ENCODE data around the gene CYFIP1. TPM values are rescaled to one million over a fixed set of nuclear protein-coding genes. Genes with fewer than 3 reads are reported as not detected.

The CYFIP1 gene
- total RNA-seq, 4 donors from 2014 or later, result 88.0 to 92.5 (median 90.1) TPM

DNA sequence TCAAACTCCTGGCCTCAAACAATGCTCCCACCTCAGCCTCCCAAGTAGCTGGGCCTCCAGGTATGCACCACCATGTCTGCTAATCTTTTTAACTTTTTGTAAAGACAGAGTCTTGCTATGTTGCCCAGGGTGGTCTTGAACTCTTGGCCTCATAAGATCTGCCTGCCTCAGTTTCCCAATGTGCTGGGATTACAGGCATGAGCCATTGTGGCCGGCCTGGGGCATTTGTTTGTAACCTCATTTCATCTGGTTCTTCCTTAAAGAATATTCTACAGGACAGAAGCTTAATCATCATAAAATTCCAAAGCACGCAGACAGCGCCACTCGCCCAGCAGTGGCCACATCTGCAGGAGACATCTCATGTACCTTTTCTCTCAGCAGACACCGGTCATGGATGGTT, 23.6 kb upstream of the CYFIP1 start:
- no peaks in the 10 kb centered on the region for H3K27me3 ChIP-seq
- peaks cover 0 to 100% (median 12%) of the 10 kb centered on the region in 3 donors for H3K36me3 ChIP-seq
- TF ChIP-seq POLR2A (IDR thresholded peaks at IDR 0.05), result no peak
- TF ChIP-seq, protein P1, sequence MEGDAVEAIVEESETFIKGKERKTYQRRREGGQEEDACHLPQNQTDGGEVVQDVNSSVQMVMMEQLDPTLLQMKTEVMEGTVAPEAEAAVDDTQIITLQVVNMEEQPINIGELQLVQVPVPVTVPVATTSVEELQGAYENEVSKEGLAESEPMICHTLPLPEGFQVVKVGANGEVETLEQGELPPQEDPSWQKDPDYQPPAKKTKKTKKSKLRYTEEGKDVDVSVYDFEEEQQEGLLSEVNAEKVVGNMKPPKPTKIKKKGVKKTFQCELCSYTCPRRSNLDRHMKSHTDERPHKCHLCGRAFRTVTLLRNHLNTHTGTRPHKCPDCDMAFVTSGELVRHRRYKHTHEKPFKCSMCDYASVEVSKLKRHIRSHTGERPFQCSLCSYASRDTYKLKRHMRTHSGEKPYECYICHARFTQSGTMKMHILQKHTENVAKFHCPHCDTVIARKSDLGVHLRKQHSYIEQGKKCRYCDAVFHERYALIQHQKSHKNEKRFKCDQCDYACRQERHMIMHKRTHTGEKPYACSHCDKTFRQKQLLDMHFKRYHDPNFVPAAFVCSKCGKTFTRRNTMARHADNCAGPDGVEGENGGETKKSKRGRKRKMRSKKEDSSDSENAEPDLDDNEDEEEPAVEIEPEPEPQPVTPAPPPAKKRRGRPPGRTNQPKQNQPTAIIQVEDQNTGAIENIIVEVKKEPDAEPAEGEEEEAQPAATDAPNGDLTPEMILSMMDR (IDR thresholded peaks at IDR 0.05), result no peak
- no peak overlapping the region for H3K27ac ChIP-seq
- H3K4me3 ChIP-seq, result no peak overlapping the region
- WGBS, 2 donors, result 98 to 100% methylated on average over 5 of the region's 5 CpGs
- intact Hi-C loops (cut with DNase I), result no loop called here
- no peaks in the 10 kb centered on the region for H3K4me1 ChIP-seq
- DNase-seq, result no peak
- no peaks in the 10 kb centered on the region for H3K9me3 ChIP-seq

DNA sequence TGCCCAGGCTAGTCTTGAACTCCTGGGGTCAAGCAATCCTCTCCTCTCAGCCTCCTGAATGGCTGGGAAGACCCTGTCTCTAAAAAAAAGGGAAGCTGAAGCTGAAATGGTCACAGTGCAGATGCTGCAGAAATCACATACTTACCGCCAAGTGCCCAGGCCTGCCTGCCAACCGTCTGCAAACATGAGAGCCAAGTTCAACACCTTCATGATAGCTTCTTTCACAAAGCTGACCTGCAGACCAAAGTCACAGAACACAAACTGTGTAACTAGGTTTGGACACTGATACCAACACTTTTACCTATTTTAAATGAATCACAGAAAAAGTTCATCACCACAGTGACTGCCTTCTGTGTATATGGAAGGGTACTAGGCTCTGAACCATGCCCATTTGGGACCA, 22.8 kb upstream of the CYFIP1 start:
- DNase-seq, result no peak
- Histone ChIP-seq H3K4me3 (no peak overlapping the region), H3K27ac (no peak overlapping the region), H3K4me1 (no peaks in the 10 kb centered on the region), H3K36me3 (peaks cover 0 to 100% (median 12%) of the 10 kb centered on the region in 3 donors), H3K27me3 (no peaks in the 10 kb centered on the region), H3K9me3 (no peaks in the 10 kb centered on the region)
- 77 to 93% methylated on average over 2 of the region's 2 CpGs for WGBS, 2 donors
- TF ChIP-seq, protein P1 (IDR thresholded peaks at IDR 0.05), result no peak
- no peak for TF ChIP-seq POLR2A (IDR thresholded peaks at IDR 0.05)
- intact Hi-C loops (cut with DNase I), result no loop called here

DNA sequence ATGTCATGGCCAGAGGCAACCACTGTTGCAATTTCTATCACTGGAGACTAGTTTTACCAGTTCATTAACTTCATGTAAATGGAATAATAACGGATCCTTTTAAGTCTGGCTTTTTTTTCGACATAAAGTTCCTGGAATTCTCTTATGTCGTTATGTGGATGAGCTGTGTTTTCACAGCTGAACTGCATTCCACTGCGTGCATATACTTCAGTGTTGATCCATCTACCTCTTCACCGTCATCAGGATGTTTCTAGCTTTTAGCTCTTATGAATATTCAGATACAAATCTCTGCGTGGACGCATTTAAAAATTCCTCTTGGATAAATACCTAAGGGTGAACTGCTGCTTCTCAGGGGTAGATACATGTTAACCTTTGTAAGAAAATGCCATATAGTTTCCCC, 15.6 kb upstream of the CYFIP1 start:
- Histone ChIP-seq H3K27ac (no peak overlapping the region), H3K9me3 (no peaks in the 10 kb centered on the region), H3K36me3 (peaks cover 0 to 80% (median 7%) of the 10 kb centered on the region in 3 donors), H3K4me1 (no peaks in the 10 kb centered on the region), H3K27me3 (no peaks in the 10 kb centered on the region), H3K4me3 (no peak overlapping the region)
- intact Hi-C loops (cut with DNase I), result no loop called here
- TF ChIP-seq POLR2A (IDR thresholded peaks at IDR 0.05), result no peak
- TF ChIP-seq, protein P1 (IDR thresholded peaks at IDR 0.05), result no peak
- no peak for DNase-seq
- WGBS, 2 donors, result 62 to 70% methylated on average over 7 of the region's 7 CpGs

DNA sequence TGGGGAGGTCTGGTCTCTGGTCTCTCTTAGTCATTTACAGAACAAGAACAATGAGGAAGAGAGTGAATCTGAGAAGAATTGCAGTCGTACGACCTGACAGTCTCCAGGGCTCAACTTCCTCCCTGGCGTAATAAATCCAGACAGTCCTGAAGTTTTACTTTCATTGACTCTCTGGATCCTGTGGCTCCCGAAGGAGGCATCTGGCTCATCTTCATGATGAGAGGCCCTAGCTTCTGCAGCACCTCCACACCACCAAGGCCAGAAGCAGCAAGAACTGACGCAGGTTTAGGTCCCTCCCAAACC, 11.8 kb upstream of the CYFIP1 start:
- whole genome bisulfite sequencing, 2 donors, result 71 to 79% methylated on average over 5 of the region's 5 CpGs
- Histone ChIP-seq H3K27ac (no peak overlapping the region), H3K27me3 (no peaks in the 10 kb centered on the region), H3K4me1 (no peaks in the 10 kb centered on the region), H3K4me3 (no peak overlapping the region), H3K9me3 (no peaks in the 10 kb centered on the region), H3K36me3 (peaks cover 0 to 42% (median 7%) of the 10 kb centered on the region in 3 donors)
- intact Hi-C loops (cut with DNase I), result no loop called here
- no peak for DNase-seq
- TF ChIP-seq, protein P1 (IDR thresholded peaks at IDR 0.05), result no peak
- no peak for TF ChIP-seq POLR2A (IDR thresholded peaks at IDR 0.05)

DNA sequence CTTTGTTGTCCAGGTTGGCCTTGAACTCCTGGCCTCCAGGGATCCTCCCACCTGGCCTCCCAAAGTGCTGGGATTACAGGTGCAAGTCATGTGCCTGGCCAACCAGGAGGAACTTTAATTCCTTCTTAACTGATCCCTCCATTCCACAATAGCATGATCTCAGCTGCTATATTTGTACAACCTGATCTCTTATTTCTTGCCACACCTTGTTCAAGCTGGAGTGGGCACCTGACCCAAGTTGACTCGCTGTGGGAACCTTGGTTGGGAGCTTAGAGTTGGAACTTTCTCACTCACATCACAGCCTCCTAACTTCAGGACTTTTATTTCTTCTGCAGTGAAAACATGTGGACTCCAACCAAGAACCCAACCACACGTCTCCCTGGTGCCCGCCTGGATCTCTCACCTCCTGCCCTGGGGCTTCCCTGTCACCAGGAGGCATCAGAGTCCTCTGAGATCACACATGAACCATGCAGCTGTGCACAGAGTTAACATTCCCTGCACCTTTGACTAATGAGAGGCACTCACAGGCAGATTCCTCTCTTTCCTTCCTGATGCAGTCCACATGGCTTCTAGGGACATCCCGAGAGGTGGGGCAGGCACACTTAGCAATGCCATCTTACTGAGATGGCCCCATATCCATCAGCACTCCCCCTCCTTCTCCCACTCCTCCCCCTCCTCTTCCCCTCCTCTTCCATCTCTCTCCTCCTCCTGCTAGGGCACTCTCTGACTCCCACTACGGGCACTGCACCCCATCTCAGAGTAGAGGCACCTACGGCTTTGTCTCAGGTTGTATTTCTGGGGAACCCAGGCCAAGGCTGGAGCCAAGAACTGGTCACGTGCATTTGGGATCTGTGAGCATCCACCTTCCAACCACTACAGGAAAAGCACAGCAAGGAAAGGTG, 9.7 kb upstream of the CYFIP1 start:
- 61 to 62% methylated on average over 6 to 7 of the region's 7 CpGs for WGBS, 2 donors
- Histone ChIP-seq H3K27me3 (no peaks in the 10 kb centered on the region), H3K4me3 (no peak overlapping the region), H3K9me3 (no peaks in the 10 kb centered on the region), H3K4me1 (no peaks in the 10 kb centered on the region), H3K36me3 (peaks cover 0 to 20% (median 7%) of the 10 kb centered on the region in 3 donors), H3K27ac (no peak overlapping the region)
- TF ChIP-seq, protein P1 (IDR thresholded peaks at IDR 0.05), result no peak
- TF ChIP-seq POLR2A (IDR thresholded peaks at IDR 0.05), result no peak
- intact Hi-C loops (cut with DNase I), result no loop called here
- DNase-seq, result no peak
